ENCODE measurements around the gene PRAC1.

PRAC1 gene

DNA sequence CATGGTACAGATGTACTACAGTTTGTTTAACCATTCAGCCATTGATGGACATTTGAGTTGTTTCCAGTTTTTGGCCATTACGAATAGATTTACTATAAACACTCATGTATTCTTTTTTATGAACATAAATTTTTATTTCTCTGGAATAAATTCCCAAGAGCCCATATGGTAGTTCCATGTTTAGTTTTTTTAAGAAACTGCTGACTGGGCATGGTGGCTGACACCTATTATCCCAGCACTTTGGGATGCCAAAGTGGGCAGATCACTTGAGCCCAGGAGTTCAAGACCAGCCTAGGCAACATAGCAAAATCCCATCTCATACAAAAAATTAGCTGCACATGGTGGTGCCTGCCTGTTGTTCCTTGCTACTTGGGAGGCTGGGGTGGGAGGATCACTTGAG lies 30.3 kb downstream of the PRAC1 start:
- DNase-seq, result no peak

DNA sequence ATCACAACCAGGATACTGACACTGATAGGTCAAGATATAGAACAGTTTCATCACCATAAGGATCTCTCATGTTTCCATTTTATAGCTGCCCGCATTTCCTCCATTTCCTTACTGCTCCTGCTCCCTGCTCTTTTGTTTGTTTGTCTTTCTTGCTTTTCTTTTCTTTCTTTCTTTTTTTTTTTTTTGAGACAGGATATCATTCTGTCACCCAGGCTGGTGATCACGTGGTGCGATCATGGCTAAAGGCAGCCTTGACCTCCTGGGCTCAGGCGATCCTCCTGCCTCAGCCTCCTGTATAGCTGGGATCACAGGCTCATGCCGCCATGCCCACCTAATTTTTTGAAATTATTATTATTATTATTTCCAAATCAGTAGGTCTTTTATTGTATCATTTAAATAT lies 31.7 kb downstream of the PRAC1 start:
- no peak for DNase-seq

DNA sequence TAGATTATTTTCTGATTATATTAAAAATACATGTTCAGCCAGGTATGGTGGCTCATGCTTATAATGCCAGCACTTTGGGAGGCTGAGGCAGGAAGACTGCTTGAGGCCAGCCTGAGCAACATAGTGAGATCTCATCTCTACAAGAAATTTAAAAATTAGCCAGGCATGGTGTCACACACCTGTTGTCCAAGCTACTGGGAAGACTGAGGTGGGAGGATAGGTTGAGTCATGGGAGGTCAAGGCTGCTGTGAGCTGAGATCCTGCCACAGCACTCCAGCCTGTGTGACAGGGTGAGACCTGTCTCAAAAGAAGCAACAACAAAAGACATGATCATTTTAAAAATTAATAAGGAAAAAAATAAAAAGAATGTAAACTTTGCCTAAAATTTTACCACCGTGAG lies 40.7 kb downstream of the PRAC1 start:
- DNase-seq, result no peak

DNA sequence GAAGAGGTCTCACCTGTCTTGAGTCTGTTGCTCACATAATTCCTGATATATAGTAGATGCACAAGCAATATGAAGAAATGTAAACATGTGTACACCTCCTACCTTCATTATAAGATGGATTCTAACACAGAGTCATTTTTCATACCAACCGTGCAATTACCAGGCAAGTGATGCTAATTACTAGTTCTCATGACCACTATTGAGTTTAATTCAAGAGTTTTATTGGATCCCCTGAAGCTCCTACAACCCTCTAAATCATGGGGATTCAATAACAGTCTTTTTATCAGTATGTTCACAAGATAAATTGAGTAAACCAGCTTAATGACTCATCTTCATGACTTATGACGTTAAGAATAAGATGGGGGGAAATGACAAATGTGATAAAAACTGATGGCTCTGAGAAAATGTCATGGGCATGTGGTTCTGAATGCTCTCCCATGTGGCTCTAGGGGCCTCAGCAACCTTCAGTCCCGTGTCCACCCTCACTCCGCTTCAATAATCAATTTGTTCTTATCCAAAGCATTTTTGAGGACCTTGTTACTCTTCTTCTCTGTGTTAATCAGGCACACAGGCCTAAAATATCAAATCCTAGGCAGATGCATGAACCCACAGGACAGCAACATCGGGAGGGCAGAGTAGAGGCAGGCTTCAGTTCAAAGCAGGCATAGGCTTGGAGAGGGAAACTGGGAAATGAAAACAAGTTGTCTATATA lies 42.8 kb downstream of the PRAC1 start:
- DNase-seq, result no peak

DNA sequence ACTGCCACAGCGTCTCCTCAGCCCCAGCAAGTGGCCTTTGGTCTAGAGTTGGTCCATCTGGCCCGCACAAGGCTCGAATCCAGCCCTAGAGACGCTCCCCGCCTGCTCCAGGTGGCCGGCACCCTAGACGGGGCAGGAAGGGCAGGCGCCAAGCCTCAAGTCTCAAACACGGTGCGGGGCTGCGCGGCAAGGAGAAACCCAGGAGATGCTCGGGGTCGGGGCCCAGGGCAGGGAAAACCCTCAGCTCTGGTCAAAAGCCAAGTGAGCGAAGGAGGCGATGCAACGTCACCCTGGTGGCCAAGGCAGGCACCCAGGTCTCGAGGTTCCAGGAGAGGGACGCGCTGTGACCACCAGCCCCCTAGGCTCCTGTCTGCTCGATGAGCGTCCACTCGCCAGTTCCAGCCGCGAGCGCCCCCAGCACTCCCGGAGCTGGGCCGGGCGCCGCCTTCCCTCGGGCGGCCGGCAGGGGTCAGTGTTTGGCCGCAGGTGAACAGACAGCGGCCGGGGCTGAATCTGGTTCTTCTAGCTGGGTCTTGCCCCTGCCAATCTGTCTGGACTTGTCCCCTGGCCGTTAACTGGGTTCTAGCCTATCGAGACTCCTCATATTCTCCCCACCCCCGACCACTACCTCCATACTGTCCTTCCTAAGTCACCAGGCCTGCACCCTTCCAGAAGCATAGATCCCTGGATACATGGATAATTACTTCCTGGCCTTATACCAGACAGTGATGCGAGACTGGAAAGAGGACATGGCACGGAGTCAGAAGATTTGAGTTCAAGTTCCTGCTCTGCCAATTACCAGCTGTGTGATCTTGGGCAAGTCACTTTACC lies 44.0 kb downstream of the PRAC1 start:
- DNase-seq, result no peak

DNA sequence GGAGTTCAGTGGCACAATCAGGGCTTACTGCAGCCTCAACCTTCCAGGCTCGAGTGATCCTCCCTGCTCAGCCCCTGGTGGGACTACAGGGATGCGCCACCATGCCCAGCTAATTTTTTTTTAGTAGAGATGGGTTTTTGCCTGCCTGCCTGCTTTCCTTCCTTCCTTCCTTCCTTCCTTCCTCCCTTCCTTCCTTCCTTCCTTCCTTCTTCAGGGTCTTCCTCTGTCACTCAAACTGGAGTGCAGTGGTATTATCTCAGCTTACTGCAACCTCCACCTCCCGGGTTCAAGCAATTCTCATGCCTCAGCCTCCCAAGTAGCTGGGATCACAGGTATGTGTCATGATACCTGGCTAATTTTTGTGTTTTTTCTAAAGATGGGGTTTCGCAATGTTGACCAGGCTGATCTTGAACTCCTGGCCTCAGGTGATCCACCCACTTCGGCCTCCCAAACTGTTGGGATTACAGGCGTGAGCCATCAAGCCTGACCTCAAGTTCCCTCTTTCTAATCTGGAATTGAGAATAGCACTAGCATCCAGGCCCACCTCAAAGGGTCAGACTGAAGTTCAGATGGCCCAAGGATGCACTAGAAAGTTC lies 45.3 kb downstream of the PRAC1 start:
- no peak for DNase-seq

DNA sequence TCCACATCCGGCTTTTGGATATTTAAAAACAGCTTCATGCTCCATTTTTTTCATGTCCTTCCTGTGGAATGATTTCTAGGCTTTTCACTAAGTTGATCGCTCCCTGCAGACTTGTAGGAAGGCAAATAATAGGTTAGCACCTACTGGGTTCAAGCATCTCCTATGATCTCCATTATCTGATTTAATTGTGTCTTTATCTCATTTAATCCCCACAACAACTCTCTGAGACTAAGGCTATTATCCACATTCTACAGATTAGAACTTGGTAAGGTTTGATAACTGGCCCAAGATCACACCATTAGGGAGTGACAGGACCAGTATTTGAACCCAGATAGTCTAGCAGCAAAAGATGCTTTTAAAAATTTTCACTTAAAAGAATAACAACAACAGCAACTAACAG lies 50.0 kb downstream of the PRAC1 start:
- DNase-seq, result no peak

All from DMS 273 treated with DMSO at 0.1 percent for 48 hours (cell line).